AG09309 (cell line): Measurements from ENCODE around the gene PTH1R.

ENCODE experiments used
- DNase-seq: peaks from one replicate; pipeline ENCODE4 v3.0.0-alpha.2; 2010; ENCODE audit warnings: low read depth
- H3K4me3 ChIP-seq: 2 replicates; pipeline ENCODE4 v1.5.1; 2011; ENCODE audit warnings: mild to moderate bottlenecking, low read depth, low read length, moderate library complexity; ENCODE audit not compliant: control insufficient read depth
- TF ChIP-seq, protein P1 (sequence below): IDR thresholded peaks from 2 replicates; pipeline ENCODE4 v1.5.1; 2011; ENCODE audit warnings: mild to moderate bottlenecking, low read depth, low read length, inconsistent platforms; ENCODE audit not compliant: insufficient read depth, control insufficient read depth; ENCODE audit errors: missing control alignments

Gene PTH1R

DNA sequence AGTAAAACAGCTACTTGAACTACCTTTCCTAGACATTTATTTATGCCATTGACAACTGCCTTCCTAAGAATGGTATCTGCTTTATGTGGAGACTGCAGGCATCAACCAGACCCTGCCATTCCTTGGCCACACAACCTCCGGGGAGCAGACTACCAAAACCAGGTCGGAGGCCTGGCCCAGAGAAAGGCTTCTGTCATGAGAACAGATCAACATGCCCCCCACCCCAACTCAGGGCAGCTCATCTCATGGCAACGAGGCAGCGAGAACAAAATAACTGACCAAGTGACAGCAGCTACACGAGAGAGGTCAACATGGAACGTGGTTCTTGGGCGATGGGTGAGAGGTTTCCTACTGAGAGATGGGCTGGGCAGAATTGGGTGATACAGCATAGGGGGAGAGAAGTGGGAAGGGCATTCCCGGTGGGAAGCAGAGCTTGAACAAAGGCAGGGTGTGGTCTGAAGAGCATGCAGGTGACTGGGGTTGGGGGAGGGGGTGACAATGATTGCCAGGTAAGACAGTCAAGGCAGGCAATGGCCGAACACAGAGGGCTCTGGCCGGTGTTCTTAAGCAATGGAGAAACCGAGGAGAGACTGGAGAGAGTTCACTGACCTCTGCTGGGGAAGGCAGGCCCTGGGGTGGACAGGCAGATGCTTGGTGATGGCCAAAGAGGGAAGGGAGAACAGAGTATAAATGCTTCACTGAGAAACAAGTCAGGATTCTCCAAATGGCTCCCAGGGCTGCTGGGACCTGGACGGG, 65.1 kb downstream of the PTH1R start:
- TF ChIP-seq, protein P1, sequence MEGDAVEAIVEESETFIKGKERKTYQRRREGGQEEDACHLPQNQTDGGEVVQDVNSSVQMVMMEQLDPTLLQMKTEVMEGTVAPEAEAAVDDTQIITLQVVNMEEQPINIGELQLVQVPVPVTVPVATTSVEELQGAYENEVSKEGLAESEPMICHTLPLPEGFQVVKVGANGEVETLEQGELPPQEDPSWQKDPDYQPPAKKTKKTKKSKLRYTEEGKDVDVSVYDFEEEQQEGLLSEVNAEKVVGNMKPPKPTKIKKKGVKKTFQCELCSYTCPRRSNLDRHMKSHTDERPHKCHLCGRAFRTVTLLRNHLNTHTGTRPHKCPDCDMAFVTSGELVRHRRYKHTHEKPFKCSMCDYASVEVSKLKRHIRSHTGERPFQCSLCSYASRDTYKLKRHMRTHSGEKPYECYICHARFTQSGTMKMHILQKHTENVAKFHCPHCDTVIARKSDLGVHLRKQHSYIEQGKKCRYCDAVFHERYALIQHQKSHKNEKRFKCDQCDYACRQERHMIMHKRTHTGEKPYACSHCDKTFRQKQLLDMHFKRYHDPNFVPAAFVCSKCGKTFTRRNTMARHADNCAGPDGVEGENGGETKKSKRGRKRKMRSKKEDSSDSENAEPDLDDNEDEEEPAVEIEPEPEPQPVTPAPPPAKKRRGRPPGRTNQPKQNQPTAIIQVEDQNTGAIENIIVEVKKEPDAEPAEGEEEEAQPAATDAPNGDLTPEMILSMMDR, result no peak
- no peak overlapping the region for H3K4me3 ChIP-seq

DNA sequence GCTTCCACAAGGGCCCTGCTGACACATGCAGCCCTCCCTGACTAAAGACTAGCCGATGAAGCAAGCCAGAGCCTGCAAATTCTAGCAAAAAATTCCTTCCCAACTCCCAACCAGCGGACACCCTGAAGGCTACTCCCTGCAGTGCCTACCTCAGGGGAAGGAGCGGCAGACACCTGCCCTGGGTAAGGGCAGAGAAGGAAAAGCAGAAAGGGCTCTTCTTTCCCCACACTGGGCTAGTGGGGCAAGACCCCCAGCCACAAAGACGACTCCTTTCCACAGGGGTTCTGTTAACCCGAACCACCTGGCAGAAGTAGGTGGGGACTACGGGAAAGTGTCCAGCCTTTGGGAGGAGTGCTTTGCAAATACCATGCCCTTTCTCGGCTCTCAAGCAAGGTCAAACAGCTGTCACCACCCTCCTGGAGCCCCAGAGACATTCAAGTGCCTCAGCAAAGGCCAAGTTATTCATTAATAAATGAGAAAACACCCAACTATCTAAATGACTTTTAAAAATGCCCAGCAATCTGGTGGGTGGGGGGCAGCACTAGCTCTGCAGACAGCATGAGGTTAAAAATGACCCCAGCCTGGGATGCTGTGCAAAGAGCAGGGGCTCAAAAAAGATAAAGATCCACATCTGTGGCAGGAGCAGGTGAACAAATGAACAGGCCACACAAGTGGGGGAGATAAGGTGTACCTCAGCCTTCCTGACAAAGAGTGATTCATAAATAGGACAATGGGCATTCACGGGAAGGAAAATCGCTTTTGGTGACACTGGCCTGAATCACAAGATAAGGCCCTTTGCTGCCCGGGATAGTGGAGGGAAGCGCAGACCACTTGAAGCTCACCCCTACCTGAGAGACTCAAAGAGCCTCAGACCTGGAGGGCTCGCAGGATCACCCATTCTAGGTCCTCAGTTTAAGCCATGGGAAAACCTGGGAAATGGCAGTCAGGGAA, 66.0 kb downstream of the PTH1R start:
- H3K4me3 ChIP-seq, result no peak overlapping the region
- no peak for DNase-seq
- TF ChIP-seq, protein P1, result no peak

More for the DNA sequence above, 65.1 kb downstream of the PTH1R start:
- DNase-seq, result no peak

DNA sequence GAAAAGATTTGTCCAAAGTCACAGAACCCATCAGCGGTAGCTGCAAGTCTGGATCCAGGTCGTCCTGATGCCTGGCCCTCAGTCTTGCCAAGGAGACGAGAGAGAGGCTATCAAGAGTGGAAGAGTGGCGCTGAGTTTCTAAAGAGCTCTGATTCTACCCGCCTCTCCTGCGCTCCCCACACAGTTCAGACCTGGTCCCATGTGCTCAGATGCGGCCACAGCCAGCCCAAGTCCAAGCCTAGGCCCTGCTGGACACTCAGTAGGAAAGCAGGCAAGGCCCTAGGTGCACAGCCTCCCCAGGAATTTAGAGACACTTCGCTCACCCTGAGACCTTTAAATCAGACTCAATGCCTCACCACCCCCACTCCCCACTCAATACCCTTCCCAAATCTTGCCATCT, 66.7 kb downstream of the PTH1R start:
- no peak overlapping the region for H3K4me3 ChIP-seq
- DNase-seq, result no peak
- TF ChIP-seq, protein P1, result no peak

DNA sequence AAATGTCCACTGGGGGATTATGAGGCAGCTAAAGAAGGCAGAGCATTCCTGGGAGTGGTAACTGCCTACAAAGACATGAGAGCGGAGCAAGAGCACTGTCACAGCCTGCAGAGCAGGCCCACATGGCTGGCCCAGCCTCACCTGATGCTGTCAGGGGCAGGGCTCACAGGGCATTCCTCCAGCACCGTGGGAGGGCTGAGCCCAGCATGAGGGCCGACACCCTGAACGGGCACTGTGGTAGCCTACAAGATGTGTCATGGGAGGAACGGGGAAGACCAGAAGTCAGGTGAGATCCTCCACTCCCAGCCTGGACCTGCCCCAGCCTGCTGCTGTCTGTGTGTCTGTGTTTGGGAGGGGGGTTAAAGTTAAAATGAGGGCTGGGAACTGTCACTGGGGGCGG, 68.9 kb downstream of the PTH1R start:
- TF ChIP-seq, protein P1, result no peak
- no peak for DNase-seq
- H3K4me3 ChIP-seq, result no peak overlapping the region

DNA sequence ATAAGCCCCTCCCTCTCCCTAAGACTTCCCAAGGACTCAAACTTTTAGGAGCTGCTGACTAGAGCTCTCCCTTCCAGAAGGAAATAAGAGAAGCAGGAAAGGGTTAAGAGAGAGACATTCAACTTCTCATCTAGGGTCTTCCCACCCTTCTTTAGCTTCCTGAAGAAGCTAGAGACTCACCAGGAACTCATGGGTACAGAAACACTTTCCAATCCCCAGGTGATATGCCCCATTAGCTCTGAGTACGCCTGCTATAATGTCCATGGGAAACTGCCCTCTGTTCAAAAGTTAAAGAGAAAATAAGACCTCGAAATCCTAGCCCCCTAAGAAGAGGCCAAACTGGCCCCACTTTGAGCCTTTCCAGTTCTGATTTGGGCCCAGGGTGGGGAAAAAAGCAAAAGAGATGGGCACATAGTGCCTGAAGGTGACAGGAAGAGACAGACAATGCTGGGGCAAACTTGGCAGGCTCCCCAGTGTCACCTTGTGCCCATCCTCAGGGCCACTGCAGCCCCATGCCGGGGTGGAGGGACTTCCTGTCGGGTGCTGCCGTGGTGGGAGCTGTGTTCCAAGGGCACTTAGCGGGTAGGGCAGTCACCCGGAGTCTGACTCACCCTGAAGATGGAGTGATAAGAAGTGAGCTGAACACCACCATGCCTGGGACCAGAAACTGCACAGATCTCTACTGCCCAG, 69.5 kb downstream of the PTH1R start:
- TF ChIP-seq, protein P1, result no peak
- H3K4me3 ChIP-seq, result no peak overlapping the region
- DNase-seq, result no peak

DNA sequence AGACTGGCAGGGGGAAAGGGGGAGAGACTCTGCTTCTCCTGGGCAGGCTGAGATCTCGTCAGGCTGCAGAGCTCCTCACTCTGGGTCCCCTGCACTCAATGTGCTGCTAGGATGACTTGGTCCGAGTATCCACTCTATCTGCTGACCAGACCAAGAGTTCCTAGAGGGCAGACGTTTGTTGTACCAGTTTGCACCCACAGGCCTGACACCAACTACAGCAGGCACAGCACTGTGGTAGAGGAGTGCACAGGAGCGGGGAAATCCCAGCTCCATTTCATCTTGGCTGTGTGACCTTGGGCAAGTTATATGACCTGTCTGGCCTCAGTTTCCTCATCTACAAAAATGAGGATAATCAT, 70.0 kb downstream of the PTH1R start:
- H3K4me3 ChIP-seq, result no peak overlapping the region
- no peak for DNase-seq
- TF ChIP-seq, protein P1, result no peak
